Stimulated activated CD4-positive, alpha-beta T cell treated with anti-CD3 and anti-CD28 coated beads, Interleukin-1b, Interleukin-23, amount 100 ng/mL, for 24 hours (primary cell): Measurements from ENCODE around the gene LAYN.
A peak's percentile ranks its signal among the peaks of the same experiment; 100 is the strongest.

Source experiments
- DNase-seq, 4 experiments: peaks; one replicate each; pipeline ENCODE4 v3.0.0-alpha.2; 2020; ENCODE audit warnings: low read depth in 4 of 4, low spot score in 1 of 4

The LAYN gene

DNA sequence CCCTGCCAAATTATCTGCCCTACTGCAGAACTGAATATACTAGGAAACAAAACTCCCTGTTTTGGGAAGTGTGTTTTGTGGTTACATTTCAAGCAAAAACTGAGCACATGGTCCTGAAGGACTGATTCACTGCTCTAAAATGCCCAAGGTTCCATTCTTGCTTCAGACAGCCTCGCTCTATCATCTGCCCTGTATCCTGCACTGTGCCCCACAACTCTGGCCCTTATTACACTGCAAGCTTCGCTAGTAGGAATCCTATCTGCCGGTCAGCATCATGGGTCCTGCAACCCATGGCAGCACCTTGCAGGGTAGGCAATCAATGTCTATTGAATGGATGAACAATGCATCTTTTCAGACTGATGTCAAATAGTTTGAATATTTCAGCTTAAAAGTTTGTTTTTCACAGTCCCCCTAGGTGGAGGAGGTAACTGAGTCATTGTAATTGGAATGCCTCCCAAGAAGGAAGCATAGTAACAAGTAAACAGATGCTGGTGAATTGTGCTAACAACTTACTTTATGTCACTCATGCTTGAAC is 21.3 kb downstream of the LAYN start:
- DNase-seq: no peak

DNA sequence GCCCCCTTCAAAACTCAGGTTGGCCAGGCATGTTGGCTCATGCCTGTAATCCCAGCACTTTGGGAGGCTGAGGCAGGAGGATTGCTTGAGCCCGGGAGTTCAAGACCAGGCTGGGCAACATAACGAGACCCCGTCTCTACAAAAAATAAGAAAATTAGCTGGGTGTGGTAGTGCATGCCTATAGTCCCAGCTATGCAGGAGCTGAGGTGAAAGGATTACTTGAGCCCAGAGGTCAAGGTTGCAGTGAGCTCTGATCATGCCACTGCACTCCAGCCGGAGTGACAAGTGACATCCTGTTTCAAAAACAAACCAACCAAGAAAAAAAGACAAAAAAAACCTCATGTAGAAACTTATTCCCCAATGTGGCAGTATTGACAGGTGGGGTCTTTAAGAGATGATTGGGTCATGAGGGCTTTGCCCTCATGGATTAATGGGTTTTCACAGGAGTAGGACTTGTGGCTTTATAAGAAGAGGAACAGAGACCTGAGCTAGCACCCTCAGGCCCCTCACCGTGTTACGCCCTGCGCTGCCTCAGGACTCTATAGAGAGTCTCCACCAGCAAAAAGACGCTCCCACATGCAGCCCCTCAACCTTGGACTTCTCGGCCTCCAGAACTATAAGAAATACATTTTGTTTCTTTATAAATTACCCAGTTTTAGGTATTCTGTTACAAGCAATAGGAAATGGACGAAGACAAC is 22.3 kb downstream of the LAYN start:
- DNase-seq: no peak

DNA sequence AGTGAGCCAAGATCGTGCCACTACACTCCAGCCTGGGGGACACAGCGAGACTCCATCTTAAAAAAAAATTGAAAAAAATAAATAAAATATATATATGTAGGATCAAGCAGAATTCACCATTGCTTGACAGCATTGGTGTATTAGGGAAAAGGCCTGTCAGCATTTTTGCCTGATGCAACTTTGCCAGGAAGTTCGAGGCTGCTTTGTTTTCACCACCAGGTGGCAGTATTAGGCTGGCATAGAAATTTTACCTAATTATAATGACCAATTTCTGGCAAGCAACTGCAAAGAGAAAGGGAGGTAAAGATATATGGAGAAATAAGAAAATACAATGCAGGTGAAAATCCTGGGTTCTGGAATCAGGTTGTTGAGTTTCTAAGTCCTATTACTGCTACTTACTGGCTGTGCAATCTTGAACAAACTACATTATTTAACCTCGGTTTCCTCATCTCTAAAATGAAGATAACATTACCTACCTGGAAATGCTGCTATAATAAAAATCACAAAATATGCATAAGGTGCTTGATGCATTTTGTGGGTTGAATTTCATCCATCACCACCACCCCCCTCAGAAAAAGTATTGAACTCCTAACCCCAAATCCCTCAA is 24.7 kb downstream of the LAYN start:
- DNase-seq: peak; percentile 38 to 49 (median 45)

DNA sequence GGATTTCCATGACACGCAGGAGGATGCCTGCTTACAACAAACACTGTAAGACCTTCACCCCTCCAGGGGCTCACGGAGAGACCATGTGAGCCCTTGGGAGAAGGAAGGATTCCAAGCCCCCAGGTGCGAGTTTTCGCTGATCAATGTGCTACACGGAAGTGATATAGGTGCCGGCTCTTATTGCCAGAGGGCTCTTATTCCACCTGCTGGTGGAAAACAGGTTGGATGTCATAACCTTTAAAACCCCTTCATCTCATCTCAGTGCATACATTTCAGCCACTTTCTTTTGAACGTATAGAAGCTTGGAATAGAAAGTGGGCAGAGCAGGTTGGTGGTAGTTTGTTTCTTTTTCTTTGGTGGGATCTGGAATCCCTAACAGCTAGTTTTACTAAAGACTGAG is 25.8 kb downstream of the LAYN start:
- no peak for DNase-seq

DNA sequence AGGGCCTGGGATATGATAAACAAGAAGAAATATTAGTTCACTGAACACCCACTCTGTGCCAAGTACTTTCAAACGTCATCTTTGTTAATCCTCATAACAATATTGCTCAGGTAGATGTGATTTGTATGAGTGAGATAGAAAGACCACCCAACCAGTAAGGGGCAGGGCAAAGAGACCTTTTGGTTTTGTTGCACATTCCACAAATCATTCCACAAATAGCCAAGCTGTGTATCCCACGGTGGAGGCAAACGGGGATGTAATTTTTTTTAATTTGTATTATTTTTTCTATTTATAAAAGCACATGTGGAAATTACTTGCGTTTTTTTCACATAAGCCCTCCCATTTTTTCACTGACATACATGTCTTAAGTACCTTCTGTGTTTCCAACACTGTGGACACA is 29.0 kb downstream of the LAYN start:
- no peak for DNase-seq

DNA sequence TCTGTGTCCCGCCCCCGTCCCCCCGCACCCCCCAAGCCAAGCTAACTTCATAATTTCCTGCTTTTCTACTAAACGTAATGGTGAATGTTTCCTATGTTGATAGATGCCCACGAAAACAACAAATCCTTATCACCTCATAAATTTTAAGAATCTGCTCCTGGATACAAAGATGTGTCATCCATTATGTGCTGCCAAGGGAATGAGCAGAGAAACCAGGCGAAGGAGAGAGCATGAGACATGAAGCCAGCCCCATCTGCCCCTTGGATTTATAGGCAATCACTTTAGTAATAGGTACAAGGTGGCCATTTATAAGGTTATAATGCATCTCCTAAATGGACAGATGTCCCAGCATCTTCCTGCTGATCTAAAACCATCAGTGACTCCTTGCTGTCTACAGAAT is 30.3 kb downstream of the LAYN start:
- DNase-seq: no peak

DNA sequence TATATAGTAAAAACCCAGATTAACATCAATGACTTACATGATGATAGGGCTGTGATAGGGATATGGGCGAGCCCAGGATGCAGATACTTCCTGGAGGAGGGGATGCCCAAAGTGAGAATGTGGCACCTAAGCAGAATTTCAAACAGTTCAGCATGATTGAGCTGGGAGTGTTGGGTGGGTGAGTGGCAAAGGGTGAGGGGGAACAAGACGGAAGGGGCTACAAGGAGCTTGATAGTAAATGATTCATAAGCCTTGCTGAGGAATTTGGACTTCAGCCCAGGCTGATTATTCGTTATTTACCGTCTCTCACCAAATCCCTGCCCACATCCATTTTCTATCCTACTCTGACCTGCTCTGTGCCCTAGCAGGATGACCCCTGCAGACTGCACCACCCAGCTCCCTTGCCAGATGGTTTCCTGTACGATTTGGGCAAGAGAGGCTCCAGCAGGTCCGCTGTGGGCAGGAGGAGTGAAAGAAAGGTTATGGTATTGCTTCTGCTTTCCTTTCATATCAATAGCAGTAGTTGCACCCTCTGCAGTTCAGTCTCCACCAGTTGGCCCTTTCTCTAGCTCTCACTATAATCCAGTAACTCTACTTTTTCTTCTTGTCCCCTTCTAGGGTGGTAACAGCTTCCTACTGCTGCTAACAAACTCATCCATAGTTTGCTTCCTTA is 31.4 kb downstream of the LAYN start:
- no peak for DNase-seq

DNA sequence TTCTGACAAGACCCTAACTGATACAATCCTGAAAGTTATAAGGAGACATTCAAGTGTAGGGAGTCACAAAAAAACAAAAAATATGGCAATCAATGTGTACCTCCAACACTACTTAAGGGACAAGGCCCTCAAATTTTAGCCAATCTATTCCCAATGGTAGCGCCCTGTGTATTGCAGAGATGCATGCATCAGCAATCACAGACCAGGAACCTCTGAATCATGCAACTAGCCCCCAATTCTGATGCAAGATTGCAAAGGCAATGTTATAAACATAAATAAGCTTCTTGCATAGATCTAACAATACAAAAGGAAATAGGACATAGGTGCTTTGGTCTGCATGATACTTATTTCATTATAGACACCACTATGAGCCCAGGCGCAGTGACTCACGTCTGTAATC is 32.1 kb downstream of the LAYN start:
- DNase-seq: no peak

DNA sequence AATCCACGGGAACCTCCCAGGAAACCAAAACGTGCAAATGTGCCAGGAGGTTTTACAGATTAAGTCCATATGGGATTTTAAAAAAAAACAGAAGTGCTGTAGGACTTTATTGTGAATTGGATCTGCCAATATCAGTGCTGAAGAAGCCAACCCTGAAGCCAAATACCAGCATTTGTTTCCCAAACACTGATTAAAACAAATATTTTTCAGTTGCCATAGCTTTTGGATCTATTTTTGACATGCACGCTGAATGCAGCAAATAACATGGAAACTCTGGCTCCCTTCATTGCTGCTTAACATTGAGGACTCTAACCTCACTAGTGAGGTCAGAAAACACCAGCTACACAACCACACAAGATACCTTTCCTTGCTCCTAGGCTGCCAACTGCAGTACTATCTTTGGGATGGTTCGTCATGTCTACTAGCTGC is 33.3 kb downstream of the LAYN start:
- no peak for DNase-seq

DNA sequence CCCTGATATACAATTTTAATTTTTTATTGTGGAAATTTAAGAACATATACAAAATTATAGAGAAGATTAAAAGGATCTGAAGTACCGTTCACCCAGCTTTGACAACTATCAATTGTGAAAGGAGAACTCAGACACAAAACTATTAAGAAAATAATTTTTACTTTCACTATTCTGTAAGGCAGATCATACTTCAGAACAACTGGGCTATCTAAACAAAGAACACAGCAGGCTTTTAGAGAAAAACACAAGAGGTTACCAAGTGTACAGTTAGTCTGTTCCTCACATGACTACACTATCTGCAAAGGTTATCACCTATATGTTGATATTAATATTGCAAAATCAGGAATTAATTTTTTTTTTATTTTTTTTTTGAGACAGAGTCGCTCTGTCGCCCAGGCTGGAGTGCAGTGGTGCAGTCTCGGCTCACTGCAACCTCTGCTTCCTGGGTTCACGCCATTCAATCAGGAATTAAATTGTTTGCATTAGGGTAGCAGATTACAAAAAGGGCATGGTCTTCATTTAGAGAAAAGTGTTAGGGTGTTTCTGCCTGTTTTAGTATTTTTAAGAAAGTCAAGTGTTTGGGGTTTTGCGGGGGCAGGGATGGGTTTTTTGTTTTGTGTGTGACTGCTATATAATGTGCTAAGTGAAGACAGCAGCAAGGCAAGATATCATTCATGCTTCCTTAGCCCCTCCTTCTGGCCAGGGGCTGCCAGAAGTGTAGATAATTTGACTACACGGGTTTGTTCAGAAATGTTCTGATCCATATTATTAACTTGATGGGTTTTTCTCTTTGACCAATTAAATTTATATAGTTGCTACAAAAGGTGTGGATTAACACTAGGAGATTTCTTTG is 34.1 kb downstream of the LAYN start:
- no peak for DNase-seq

DNA sequence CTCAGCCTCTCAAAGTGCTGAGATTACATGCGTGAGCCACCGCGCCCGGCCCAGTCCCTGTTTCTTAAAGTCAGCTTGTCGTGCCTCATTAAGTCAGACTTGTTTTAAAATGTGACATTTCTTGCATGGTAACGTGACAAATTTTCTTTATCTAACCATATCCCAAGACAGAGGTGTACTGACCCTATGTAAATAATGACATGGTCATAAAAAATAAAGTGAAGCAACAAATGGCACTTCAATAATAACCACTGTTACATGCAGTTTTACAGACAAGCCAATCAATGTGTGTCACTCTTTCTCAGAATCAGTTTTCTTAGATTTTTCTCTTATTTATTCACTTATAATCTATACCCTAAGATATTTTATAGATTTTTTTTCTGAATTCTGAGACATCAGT is 35.2 kb downstream of the LAYN start:
- DNase-seq: no peak

DNA sequence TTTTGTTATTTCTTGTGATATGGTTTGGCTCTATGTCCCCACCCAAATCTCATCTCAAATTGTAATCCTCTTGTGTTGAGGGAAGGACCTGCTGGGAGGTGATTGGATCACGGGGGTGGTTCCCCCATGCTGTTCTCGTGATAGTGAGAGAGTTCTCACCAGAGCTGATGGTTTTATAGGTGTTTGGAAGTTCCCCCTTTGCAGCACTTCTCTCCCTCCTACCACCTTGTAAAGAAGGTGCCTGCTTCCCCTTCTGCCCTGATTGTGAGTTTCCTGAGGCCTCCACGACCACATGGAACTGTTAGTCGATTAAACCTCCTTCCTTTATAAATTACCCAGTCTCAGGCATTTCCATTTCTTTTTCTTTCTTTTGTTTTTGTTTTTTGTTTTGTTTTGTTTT is 37.3 kb downstream of the LAYN start:
- DNase-seq: no peak

DNA sequence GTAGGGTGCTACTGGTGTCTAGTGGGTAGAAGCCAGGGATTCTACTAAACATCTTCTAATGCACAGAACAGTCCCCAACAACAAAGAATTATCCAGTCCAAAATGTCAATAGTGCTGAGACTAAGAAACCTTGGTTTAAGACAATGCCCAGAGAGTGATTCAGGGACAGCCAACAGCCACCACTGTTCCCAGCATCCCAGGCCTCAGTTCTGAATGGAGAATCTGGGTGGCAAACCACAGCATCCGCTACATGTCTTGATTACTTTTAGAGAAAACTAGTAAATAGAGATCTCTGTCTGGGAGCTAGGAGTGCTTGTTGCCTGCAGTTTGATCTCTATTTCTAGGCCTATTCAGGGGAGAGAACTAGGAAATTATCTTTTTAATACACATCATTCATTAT is 40.8 kb downstream of the LAYN start:
- no peak for DNase-seq

DNA sequence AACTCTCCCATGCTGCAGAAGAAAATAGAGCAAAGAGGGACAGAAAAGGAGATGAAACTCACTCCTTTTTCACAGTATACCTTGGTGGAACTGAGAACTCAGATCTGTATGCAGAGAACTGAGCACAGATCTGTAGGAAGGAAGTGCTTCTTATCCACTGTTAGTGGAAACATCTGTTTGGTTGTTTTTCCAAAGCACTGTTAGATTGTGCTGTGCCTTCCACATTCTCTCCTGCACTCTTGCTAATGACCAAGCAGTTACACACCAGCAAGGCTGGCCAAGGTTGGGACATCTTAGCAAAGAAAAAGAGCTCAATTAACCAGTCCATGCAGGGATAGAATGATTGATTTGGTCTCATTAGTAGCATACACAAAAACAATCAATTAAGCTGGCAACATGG is 41.6 kb downstream of the LAYN start:
- DNase-seq: no peak

DNA sequence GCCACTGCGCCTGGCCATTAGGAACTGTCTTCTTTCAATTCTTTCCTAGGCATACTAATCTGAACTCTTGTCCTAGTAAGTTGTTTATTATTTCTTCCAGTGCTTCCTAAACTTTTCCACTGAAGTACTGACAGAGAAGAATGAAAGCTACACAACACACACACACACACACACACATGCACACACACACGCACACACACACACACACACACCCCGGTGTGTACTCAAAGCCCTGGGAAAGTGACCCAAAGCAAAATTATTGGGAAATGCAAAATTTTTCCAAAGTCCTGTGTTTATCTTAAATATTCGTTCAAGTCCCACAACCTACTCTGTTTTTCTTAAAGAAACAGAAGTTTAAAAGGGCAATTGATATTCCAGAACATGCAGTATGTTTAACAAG is 42.4 kb downstream of the LAYN start:
- DNase-seq: no peak

DNA sequence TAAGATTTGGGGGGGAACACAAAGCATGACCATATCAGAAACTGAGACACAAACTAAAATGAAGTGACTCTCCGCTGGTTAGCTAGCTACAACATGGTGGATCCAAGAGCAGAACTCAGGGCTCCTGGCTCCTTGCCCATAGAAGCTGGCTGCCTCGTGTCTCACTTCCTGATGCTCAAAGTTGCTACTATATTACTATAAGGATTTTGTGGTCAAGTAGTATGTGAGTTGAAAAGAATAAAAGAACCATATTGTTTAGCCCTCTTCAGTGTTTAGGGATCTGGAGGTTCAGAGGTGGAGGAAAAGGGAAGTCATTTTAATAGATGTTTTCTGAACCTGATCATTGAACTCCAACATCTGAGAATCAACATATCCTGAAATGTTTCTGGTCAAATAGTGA is 44.9 kb downstream of the LAYN start:
- DNase-seq: no peak

DNA sequence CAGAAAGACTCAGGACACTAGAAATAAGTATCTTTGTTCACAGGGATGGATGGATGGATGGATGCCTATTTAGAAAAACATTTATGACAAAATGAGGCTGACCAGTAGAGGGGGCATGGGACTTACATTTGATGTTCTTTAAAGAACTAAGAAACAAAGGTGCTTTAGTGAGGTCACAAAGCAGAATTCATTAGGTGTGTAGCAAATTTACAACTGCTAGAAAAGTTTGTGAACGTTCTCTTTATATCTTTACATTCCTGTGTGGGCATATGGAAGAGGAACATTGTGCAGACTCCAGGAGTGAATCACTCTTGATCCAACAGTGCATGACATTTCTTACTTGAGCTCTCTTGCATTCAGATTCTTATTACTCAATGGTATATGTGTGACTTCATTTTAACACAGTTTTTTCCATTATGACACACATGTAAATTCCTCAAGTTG is 45.9 kb downstream of the LAYN start:
- DNase-seq: no peak

DNA sequence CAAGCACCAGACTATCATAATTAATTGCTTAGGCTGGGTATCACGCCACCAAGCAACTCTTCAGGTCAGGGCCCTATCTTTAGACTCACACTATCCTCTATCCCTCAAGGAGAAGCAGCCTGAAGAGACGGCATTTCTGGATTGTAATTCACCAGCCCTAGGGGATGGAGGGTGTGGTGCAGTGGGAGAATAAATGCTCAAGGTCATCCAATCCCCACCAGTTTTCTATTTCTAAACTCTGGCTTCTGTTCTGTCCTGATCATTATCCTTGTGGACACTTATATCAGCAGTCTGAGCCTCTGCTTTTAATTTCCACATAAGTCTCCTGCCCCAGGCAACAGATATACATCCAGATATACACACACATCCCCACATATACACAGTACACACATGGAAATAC is 48.6 kb downstream of the LAYN start:
- DNase-seq: no peak

DNA sequence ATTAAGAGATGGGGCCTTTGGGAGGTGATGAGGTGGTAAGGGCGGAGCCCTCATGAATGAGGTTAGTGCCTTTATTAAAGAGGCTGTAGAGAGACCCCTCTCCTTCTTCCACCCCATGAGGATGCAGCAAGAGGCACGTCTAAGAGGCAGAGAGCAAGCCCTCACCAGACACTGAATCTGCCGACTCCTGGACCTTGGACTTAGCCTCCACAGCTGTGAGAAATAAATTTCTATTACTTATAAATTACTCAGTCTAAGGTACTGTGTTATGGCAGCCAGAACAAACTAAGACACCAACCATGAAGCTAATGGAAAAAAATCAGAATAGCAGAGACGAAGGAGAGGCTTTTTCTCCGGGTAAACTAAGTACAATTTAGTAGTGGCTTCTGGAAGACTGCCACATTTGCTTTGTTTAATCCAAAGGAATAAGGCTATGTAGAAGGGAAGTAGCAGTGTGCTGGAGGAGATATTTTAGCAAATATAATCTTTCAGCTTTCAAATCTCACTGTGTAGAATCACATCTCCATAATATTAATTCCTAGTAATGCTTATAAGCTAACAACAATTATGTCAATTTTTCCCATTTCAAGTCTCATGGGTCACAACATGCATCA is 49.5 kb downstream of the LAYN start:
- no peak for DNase-seq

DNA sequence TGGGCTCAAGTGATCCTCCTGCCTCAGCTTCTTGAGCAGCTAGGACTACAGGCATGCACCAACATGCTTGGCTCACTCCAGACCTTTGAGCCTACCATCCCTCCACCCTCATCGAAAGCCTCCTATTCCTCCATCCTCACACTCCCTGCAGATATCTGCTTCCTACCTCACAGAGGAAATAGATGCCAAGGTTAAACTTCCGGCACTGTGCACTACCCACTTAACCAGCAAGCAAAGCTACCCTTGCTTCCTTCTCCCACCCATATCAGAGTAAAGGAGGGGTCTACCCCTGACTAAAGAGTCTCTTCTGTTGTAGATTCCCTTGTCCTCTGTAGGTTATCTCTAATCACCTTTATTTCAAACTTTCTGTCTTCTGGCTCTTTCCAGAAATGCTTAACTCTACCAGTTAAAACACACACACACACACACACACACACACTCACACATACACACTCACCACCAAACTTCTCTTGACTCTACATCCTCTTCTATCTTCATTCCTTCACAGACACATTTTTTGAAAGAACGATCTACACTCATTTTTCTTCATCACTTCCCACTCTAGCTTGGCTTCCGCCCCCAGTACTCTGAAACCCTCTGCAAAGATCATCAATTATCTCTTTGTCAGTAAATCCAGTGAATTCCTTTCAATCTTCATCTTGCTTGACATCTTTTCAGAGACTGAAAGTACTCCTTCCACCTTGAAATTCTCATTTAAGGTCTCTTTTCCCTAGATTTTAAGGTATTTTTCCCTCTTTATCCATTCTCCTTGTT is 50.9 kb downstream of the LAYN start:
- no peak for DNase-seq
